Measurements from ENCODE around the gene PLP1. TPM values are rescaled to one million over a fixed set of nuclear protein-coding genes. Genes with fewer than 3 reads are reported as not detected.

Gene PLP1
- total and polyA plus RNA-seq, 2 donors (not counting 3 experiments of a cell fraction or from before 2014, with no cell fraction given), result not detected

- no peaks in the 10 kb centered on the region for H3K4me1 ChIP-seq (ENCODE audit: control insufficient read depth, extremely low read depth, insufficient read depth, low read length)
- H3K9me1 ChIP-seq (replicated peaks; ENCODE audit: control insufficient read depth, extremely low read depth, insufficient read depth, low read length), result no peaks in the 10 kb centered on the region
- DNase-seq (ENCODE audit: low read depth, low spot score) (peak; percentile 41), FAIRE-seq (peak; percentile 67)
- H3K4me2 ChIP-seq (ENCODE audit: insufficient read depth, low read length), result peak within 1 kb of the TSS; percentile 67
- no peaks in the 10 kb centered on the region for H3K79me2 ChIP-seq (ENCODE audit: control insufficient read depth, insufficient read depth, low read length)
- H3K9me3 ChIP-seq (replicated peaks; ENCODE audit: control insufficient read depth, insufficient read depth, low read length), result no peaks in the 10 kb centered on the region
- peak within 1 kb of the TSS in 2 of 3 experiments; percentile 42 to 46 for H3K4me3 ChIP-seq (replicated peaks in 1 of 3; ENCODE audit: insufficient read depth in 1 of 3, low read depth in 1 of 3, low read length in 3 of 3)
- no peak within 1 kb of the TSS for H3K9ac ChIP-seq (replicated peaks; ENCODE audit: extremely low read depth, insufficient read depth, low read length)
- no peaks in the 10 kb centered on the region for H3K27me3 ChIP-seq (ENCODE audit: control insufficient read depth in 2 of 2, insufficient read depth in 2 of 2, low read length in 2 of 2)
- H3K36me3 ChIP-seq (ENCODE audit: control insufficient read depth in 2 of 2, extremely low read depth in 1 of 2, insufficient read depth in 2 of 2, low read length in 2 of 2), result no peaks in the 10 kb centered on the region
- dilution Hi-C loops (cut with MboI; ENCODE audit: extremely low pct_ligation_motif_present, low sequenced_read_pairs) (no loop called here), intact Hi-C loops (cut with micrococcal nuclease) (no loop called here)
- ChIA-PET CTCF (interaction anchor here (0.7 to 1.3 kb wide), 5 partner anchors 9 to 281 kb away, joined by 3 to 10 read pairs (median 4); no protein-coding TSS in a partner anchor), POLR2A (no interaction called here)
- H4K20me1 ChIP-seq (replicated peaks; ENCODE audit: control insufficient read depth, extremely low read depth, insufficient read depth, low read length), result no peaks in the 10 kb centered on the region
- no peak within 1 kb of the TSS for H3K27ac ChIP-seq (ENCODE audit: insufficient read depth, low read depth, low read length)
- BruUV-seq (replicated peaks), result no TSS peak
- peak within 1 kb of the TSS; percentile 87 for H2AFZ ChIP-seq (ENCODE audit: low read depth, low read length)
- TF ChIP-seq POLR2A (IDR thresholded peaks at IDR 0.05; ENCODE audit: low read depth, low read length) (no peak), FOS (IDR thresholded peaks at IDR 0.05; ENCODE audit: borderline replicate concordance, insufficient read depth, low read length) (no peak), MYC (IDR thresholded peaks at IDR 0.05; ENCODE audit: low read depth, low read length) (no peak), JUN (IDR thresholded peaks at IDR 0.05; ENCODE audit: borderline replicate concordance, insufficient read depth, insufficient read length, low read depth) (no peak), EZH2 (IDR thresholded peaks at IDR 0.05; ENCODE audit: borderline replicate concordance, low read depth, low read length, severe bottlenecking) (no peak), POLR2AphosphoS5 (IDR thresholded peaks at IDR 0.05; ENCODE audit: insufficient read depth, low read depth, low read length) (no peak), GATA2 (IDR thresholded peaks at IDR 0.05; ENCODE audit: insufficient read depth, insufficient read length, low read depth, low read length) (no peak), MAX (IDR thresholded peaks at IDR 0.05; ENCODE audit: insufficient read depth, insufficient read length) (no peak)
- TF ChIP-seq, protein P1, sequence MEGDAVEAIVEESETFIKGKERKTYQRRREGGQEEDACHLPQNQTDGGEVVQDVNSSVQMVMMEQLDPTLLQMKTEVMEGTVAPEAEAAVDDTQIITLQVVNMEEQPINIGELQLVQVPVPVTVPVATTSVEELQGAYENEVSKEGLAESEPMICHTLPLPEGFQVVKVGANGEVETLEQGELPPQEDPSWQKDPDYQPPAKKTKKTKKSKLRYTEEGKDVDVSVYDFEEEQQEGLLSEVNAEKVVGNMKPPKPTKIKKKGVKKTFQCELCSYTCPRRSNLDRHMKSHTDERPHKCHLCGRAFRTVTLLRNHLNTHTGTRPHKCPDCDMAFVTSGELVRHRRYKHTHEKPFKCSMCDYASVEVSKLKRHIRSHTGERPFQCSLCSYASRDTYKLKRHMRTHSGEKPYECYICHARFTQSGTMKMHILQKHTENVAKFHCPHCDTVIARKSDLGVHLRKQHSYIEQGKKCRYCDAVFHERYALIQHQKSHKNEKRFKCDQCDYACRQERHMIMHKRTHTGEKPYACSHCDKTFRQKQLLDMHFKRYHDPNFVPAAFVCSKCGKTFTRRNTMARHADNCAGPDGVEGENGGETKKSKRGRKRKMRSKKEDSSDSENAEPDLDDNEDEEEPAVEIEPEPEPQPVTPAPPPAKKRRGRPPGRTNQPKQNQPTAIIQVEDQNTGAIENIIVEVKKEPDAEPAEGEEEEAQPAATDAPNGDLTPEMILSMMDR (IDR thresholded peaks at IDR 0.05; ENCODE audit: extremely low read depth in 1 of 2, insufficient read depth in 1 of 2, low read depth in 1 of 2, low read length in 2 of 2), result no peak
Measured at GRCh38 chrX:103831803-103832544, 55.3 kb downstream of the PLP1 start, which contains the start of gene RAB9B. TSS of gene RAB9B (minus strand) at chrX:103832257. CDS start at chrX:103825784, 6,473 bp downstream.

Data from endothelial cell of umbilical vein (primary cell).